T-helper 2 cell treated with Interferon-gamma antibody and Interleukin-4, amounts not matched to agents 5 μg/mL and 100 μg/mL, for 36 hours (primary cell): ENCODE measurements around the gene COL11A1.
"Not testable (repeated sequence)": the region's sequence is repeated elsewhere in the genome, so short reads cannot be mapped to it uniquely, and the experiment has no call there.

Experiments used
- DNase-seq: peaks from one replicate; pipeline ENCODE4 v3.0.0; 2021; ENCODE audit warnings: low spot score
- H3K27ac Mint-ChIP-seq: one replicate; pipeline ENCODE4 v1.8.0; 2021; ENCODE audit warnings: mild to moderate bottlenecking, mixed read lengths
- H3K27me3 Mint-ChIP-seq: one replicate; pipeline ENCODE4 v1.8.0; 2021; ENCODE audit warnings: low read depth, mixed read lengths
- H3K36me3 Mint-ChIP-seq: one replicate; pipeline ENCODE4 v1.8.0; 2021; ENCODE audit warnings: low read depth, mixed read lengths
- H3K4me1 Mint-ChIP-seq: one replicate; pipeline ENCODE4 v1.8.0; 2021; ENCODE audit warnings: low read depth, mixed read lengths
- H3K4me3 Mint-ChIP-seq: one replicate; pipeline ENCODE4 v1.8.0; 2022; ENCODE audit warnings: mild to moderate bottlenecking, moderate library complexity, mixed read lengths
- H3K9me3 Mint-ChIP-seq: one replicate; pipeline ENCODE4 v1.8.0; 2021; ENCODE audit warnings: mixed read lengths

COL11A1 gene

DNA sequence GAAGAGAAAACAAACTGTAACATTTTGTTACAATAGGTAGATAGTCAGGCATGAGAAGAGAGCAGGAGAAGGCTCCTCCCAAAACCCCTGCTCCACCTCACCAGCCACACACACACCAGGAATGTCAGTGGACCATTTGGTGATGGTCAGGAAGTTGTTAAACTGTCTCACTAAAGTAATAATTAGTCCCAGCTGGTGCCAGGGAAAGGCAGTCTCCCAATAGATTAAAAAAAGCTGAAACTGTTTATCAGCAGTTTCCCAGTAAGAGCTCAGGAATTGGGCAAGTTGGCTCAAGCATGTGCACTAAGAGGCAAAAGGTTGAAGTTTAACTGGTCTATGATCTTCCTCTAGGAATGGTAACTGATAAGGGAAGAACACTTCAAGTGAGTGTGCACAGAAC, 249.6 kb downstream of the COL11A1 start:
- Mint-ChIP-seq H3K4me3 (no peak overlapping the region), H3K36me3 (no peaks in the 10 kb centered on the region), H3K4me1 (no peaks in the 10 kb centered on the region), H3K27ac (no peak overlapping the region), H3K27me3 (no peaks in the 10 kb centered on the region), H3K9me3 (peaks cover 33% of the 10 kb centered on the region)
- no peak for DNase-seq

GRCh38 chr1:102857251-102857650, 251.1 kb downstream of the COL11A1 start:
- no peak overlapping the region for H3K4me3 Mint-ChIP-seq
- H3K27me3 Mint-ChIP-seq = no peaks in the 10 kb centered on the region
- DNase-seq = no peak
- no peaks in the 10 kb centered on the region for H3K4me1 Mint-ChIP-seq
- H3K9me3 Mint-ChIP-seq = peaks cover 41% of the 10 kb centered on the region
- no peak overlapping the region for H3K27ac Mint-ChIP-seq
- no peaks in the 10 kb centered on the region for H3K36me3 Mint-ChIP-seq

DNA sequence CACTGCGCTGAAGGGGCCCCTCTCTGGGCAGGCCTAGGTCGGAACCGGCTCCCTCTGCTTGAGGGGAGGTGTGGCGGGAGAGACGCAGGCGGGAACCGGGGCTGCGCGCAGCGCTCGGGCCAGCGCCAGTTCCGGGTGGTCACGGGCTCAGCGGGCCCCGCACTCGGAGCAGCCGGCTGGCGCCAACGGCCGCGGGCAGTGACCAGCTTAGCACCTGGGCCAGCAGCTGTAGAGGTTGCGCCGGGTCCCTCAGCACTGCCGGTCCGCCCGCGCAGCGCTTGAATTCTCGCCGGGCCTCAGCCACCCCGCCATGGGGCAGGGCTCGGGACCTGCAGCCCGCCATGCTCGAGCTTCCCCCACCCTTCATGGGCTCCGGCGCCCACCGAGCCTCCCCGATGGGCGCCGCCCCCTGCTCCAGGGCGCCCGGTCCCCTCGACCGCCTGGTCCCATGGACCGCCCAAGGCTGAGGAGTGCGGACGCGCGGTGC, 254.6 kb downstream of the COL11A1 start:
- Mint-ChIP-seq H3K27ac (no peak overlapping the region), H3K4me3 (no peak overlapping the region), H3K9me3 (peaks cover 22% of the 10 kb centered on the region), H3K27me3 (no peaks in the 10 kb centered on the region), H3K4me1 (no peaks in the 10 kb centered on the region), H3K36me3 (no peaks in the 10 kb centered on the region)
- no peak for DNase-seq

GRCh38 chr1:102853136-102853535, 255.2 kb downstream of the COL11A1 start:
- H3K4me1 Mint-ChIP-seq = no peaks in the 10 kb centered on the region
- H3K27me3 Mint-ChIP-seq = no peaks in the 10 kb centered on the region
- no peak overlapping the region for H3K27ac Mint-ChIP-seq
- no peak overlapping the region for H3K4me3 Mint-ChIP-seq
- no peak for DNase-seq
- H3K9me3 Mint-ChIP-seq = peaks cover 24% of the 10 kb centered on the region
- H3K36me3 Mint-ChIP-seq = no peaks in the 10 kb centered on the region

GRCh38 chr1:102852613-102853012, 255.7 kb downstream of the COL11A1 start:
- no peak overlapping the region for H3K27ac Mint-ChIP-seq
- H3K9me3 Mint-ChIP-seq = peaks cover 28% of the 10 kb centered on the region
- no peak overlapping the region for H3K4me3 Mint-ChIP-seq
- H3K27me3 Mint-ChIP-seq = no peaks in the 10 kb centered on the region
- no peaks in the 10 kb centered on the region for H3K4me1 Mint-ChIP-seq
- DNase-seq = no peak
- no peaks in the 10 kb centered on the region for H3K36me3 Mint-ChIP-seq

- Mint-ChIP-seq H3K27me3 (no peaks in the 10 kb centered on the region), H3K9me3 (peaks cover 30% of the 10 kb centered on the region), H3K4me3 (no peak overlapping the region), H3K27ac (no peak overlapping the region), H3K4me1 (no peaks in the 10 kb centered on the region), H3K36me3 (no peaks in the 10 kb centered on the region)
- no peak for DNase-seq
These were observed 256.7 kb downstream of the COL11A1 start for GRCh38 chr1:102851616-102852015.

DNA sequence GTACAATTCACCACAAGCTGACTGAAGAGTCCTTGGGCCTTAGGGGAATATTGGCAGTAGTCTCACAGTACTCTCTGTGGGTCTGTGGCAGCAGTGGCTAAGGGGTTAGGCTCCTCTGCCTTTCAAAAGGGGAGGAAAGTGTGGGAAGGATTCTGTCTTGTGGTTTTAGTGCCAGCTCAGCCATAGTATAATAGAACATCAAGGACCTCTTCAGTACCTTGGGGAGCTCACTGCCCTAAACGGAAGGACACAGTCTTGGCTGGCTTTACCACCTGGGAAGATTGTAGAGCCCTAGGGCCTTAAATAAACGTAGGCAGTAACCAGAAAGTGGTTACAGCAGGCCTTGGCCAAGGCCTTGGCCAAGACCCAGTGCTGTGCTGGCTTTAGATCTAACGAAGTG, 265.7 kb downstream of the COL11A1 start:
- H3K4me3 Mint-ChIP-seq = no peak overlapping the region
- H3K27ac Mint-ChIP-seq = no peak overlapping the region
- no peak for DNase-seq
- H3K27me3 Mint-ChIP-seq = no peaks in the 10 kb centered on the region
- peaks cover 18% of the 10 kb centered on the region for H3K9me3 Mint-ChIP-seq
- no peaks in the 10 kb centered on the region for H3K4me1 Mint-ChIP-seq
- no peaks in the 10 kb centered on the region for H3K36me3 Mint-ChIP-seq

GRCh38 chr1:102840741-102841140, 267.6 kb downstream of the COL11A1 start:
- DNase-seq = no peak
- Mint-ChIP-seq H3K4me3 (no peak overlapping the region), H3K27me3 (no peaks in the 10 kb centered on the region), H3K9me3 (peaks cover 8% of the 10 kb centered on the region), H3K4me1 (no peaks in the 10 kb centered on the region), H3K36me3 (no peaks in the 10 kb centered on the region), H3K27ac (no peak overlapping the region)

- Mint-ChIP-seq H3K4me3 (no peak overlapping the region), H3K27ac (no peak overlapping the region), H3K27me3 (no peaks in the 10 kb centered on the region), H3K4me1 (no peaks in the 10 kb centered on the region), H3K9me3 (peaks cover 5% of the 10 kb centered on the region), H3K36me3 (no peaks in the 10 kb centered on the region)
- no peak for DNase-seq
These were observed 270.3 kb downstream of the COL11A1 start for GRCh38 chr1:102838016-102838415.

- no peak overlapping the region for H3K4me3 Mint-ChIP-seq
- no peaks in the 10 kb centered on the region for H3K27me3 Mint-ChIP-seq
- H3K27ac Mint-ChIP-seq = no peak overlapping the region
- H3K4me1 Mint-ChIP-seq = no peaks in the 10 kb centered on the region
- H3K36me3 Mint-ChIP-seq = no peaks in the 10 kb centered on the region
- peaks cover 5% of the 10 kb centered on the region for H3K9me3 Mint-ChIP-seq
- DNase-seq = no peak
These were observed 270.8 kb downstream of the COL11A1 start for GRCh38 chr1:102837551-102837950.

GRCh38 chr1:102836991-102837390, 271.3 kb downstream of the COL11A1 start:
- H3K36me3 Mint-ChIP-seq = no peaks in the 10 kb centered on the region
- no peaks in the 10 kb centered on the region for H3K27me3 Mint-ChIP-seq
- H3K4me1 Mint-ChIP-seq = no peaks in the 10 kb centered on the region
- peaks cover 5% of the 10 kb centered on the region for H3K9me3 Mint-ChIP-seq
- no peak overlapping the region for H3K27ac Mint-ChIP-seq
- no peak for DNase-seq
- no peak overlapping the region for H3K4me3 Mint-ChIP-seq

DNA sequence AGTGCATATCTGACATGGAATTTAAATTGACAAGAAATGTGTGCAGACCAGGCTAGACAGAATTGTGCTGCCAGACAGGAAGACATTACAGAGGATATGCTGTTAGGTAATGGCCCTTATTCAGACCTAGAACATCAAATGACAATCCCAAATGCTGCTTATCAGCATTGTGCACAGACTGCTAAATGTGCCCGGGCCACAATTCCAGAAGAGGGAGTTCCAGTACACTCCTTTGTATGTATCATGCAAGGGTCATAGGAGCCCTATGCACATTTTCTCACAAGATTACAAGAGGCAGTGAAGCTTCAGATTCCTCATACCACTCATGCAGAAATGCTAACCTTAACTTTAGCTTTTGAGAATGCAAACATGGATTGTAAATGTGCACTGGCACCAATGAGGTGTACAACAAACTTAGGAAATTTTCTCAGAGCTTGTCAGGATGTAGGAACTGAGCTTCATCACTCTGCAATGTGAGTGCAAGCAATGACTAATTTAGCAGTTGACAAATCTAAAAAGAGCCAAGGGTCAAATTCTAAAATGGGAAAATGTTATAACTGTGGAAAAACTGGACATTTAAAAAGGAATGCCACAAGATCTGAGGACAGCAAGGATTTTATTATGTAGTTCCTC, 273.5 kb downstream of the COL11A1 start:
- Mint-ChIP-seq H3K36me3 (no peaks in the 10 kb centered on the region), H3K4me3 (no peak overlapping the region), H3K27ac (no peak overlapping the region), H3K9me3 (peaks cover 10% of the 10 kb centered on the region), H3K27me3 (no peaks in the 10 kb centered on the region), H3K4me1 (no peaks in the 10 kb centered on the region)
- no peak for DNase-seq

GRCh38 chr1:102833151-102833550, 275.2 kb downstream of the COL11A1 start:
- DNase-seq = no peak
- Mint-ChIP-seq H3K4me1 (no peaks in the 10 kb centered on the region), H3K9me3 (peaks cover 15% of the 10 kb centered on the region), H3K27me3 (no peaks in the 10 kb centered on the region), H3K4me3 (no peak overlapping the region), H3K36me3 (no peaks in the 10 kb centered on the region), H3K27ac (no peak overlapping the region)

DNA sequence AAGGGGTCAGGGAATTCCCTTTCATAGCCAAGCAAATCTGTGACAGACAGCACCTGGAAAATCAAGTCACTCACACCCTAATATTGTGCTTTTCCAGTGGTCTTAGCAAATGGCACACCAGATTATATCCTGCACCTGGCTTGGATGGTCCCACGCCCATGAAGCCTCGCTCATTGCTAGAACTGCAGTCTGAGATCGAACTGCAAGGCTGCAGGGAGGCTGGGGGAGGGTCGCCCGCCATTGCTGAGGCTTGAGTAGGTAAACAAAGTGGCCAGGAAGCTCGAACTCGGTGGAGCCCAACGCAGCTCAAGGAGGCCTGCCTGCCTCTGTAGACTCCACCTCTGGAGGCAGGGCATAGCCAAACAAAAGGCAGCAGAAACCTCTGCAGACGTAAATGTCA, 281.6 kb downstream of the COL11A1 start:
- H3K9me3 Mint-ChIP-seq = peaks cover 25% of the 10 kb centered on the region
- DNase-seq, H3K36me3 Mint-ChIP-seq, H3K4me1 Mint-ChIP-seq, H3K4me3 Mint-ChIP-seq, H3K27ac Mint-ChIP-seq, H3K27me3 Mint-ChIP-seq: not testable (repeated sequence)
